GM19099 (cell line): Measurements from ENCODE around the gene FEN1.

ENCODE experiments used
- POLR2A ChIP-seq: IDR thresholded peaks from 3 replicates; pipeline ENCODE4 v1.6.1; 2011; ENCODE audit warnings: low read depth; ENCODE audit not compliant: insufficient read length; ENCODE audit errors: extremely low read depth

Gene FEN1

DNA sequence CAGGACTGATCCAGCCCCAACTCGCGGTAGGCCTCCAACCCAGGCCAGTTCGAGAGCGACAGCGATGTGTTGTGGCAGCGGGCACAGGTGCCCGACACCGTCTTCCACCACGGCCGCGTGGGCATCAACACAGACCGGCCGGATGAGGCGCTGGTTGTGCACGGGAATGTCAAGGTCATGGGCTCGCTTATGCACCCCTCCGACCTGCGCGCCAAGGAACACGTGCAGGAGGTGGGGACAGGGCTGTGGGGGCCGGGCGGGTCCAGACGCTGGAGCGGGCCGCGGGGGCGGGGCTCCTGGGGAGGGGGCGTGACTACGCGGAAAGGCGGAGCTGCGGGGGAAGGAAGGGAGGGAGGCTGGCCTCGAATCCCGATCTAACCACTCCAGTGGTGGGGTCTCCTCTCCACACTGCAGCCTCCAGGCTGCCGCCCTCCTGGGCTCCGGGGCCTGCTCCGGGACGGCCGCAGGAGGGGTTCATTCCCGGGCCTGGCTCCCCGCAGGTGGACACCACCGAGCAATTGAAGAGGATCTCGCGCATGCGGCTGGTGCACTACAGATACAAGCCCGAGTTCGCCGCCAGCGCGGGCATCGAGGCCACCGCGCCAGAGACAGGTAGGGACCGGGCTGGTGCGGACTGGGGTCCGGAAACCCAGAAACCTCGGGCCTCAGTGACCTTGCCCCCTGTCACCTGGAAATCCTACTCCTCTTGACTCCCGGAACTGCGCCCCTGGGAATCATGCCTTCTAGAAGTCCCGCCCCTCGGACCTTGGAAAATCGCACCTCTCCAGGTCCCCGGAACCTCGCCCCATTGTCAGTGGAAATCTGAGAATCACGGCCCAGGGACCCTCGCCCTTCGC lies 15.2 kb upstream of the FEN1 start:
- TF ChIP-seq POLR2A: no peak

DNA sequence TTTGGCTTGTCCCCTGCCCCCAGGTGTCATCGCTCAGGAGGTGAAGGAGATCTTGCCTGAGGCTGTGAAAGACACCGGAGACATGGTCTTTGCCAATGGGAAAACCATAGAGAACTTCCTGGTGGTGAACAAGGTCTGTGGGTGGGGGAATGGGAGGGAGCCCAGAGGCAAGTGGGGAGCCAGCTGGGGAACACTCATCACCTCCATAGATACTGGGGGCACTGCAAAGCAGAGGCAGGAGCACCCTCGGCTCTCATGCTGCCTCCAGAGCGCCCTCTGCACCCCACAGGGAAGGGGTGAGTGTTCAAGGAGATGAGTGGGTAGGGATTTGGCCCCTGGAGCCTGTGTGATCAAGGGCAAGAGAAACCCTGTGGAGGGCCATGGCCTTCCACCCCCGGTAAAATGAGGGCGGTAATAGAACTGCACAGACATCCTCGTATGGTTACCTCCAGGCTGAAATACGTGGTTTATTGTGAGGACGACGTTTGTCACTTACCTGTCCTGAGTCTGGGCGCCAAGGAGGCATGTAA lies 14.3 kb upstream of the FEN1 start:
- no peak for TF ChIP-seq POLR2A

DNA sequence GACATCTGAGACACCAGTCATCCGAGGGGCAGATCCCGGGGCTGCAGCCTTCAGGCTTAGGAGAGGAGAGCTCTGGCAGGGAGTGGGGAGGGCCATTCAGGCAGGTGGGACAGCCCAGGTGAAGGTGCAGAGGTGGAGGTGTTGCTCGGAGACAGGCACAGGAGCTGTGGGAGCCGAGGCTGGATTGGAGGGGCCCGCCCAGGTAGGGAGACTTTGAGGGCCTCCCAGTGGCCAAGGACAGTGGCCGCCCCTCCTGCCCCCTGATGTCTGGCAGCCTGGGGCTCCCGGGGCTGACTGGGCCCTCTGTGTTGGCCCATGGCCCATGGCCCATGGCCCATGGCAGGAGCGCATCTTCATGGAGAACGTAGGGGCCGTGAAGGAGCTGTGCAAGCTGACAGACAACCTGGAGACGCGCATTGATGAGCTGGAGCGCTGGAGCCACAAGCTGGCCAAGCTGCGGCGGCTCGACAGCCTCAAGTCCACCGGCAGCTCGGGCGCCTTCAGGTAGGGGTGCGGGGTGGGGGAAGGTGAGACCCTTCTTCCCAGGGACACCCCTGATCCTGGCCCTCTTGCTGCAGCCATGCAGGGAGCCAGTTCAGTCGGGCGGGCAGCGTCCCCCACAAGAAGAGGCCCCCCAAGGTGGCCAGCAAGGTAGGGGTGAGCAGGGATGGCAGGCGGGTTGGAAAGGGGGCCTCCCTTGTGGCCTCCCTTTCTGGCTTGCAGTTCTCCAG lies 13.6 kb upstream of the FEN1 start:
- TF ChIP-seq POLR2A: no peak

DNA sequence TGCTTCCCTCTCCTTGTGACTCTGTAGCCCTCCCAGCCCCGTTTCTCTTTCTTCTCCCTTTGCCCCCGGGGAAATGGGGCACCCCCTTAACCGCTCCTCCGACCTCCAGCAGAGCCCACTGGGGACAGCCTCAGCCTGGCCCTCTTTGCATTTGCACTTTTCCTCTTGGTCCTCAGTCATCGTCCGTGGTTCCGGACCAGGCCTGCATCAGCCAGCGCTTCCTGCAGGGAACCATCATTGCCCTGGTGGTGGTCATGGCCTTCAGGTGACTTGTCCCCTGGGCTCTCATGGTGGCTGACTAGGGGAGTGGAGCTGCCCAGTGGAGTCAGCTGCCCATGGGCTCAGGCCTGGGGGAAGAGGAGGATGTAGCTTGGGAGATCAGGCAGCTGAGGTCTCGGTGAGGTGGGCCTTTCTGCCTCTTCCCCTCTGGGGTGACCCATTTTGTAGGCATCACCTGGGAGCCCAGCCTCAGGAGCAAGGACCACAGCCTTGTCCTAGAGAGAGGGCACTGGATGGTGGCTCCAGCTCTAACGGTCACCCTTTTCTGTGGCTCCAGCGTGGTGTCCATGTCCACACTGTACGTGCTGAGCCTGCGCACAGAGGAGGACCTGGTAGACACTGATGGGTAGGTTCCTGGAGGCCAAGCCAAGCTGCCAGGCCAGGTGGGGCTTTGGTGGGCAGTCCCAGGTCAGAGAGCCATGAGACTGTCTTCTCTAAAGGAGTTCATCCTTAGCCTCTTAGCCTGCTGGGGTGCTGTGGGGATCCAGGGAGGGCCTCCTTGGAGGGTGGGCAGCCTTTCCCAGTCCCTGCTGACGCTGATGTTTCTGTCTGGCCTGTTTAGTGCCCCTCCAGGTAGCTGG lies 12.8 kb upstream of the FEN1 start:
- no peak for TF ChIP-seq POLR2A

- no peak for TF ChIP-seq POLR2A
These were observed 12.0 kb upstream of the FEN1 start for GRCh38 chr11:61780581-61781162.

DNA sequence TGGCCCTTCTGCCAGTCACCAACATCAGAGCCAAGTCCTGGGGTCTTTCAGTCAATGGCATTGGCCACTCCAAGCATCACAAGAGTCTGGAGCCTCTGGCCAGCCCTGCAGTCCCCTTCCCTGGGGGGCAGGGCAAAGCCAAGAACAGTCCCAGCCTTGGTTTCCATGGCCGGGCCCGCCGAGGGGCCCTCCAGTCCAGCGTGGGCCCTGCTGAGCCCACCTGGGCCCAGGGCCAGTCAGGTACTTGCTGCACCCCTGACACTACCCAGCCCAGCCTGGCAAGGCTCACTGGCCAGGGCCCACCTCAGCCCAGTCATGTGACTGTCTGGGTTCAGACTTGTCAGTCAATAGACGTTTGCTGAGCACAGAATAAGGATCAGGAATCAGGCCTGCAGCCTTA lies 11.1 kb upstream of the FEN1 start:
- no peak for TF ChIP-seq POLR2A

- TF ChIP-seq POLR2A: no peak
These were observed 10.4 kb upstream of the FEN1 start for GRCh38 chr11:61782299-61782698.

DNA sequence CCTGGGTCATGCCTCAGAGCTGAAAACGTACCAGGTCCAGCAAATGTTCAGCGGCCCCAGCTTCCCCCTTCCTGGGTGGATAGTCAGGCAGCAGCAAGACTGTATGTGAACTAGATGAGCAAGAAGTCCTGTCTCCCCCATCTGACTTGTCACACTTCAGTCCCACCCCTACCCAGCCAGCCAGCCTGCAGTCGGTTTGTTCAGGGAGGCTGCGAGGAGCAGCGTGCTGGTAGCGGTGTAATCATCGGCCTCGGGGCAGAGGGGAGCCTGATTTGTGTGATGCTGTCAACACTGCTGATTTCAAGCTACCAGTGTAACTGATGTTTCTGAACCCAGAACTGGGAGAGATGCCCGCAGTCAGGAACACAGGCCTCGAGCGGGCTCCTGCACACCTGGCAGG lies 9.9 kb upstream of the FEN1 start:
- TF ChIP-seq POLR2A: no peak

GRCh38 chr11:61783717-61784505 lies 8.8 kb upstream of the FEN1 start:
- no peak for TF ChIP-seq POLR2A

GRCh38 chr11:61784506-61784805 lies 8.3 kb upstream of the FEN1 start:
- no peak for TF ChIP-seq POLR2A

DNA sequence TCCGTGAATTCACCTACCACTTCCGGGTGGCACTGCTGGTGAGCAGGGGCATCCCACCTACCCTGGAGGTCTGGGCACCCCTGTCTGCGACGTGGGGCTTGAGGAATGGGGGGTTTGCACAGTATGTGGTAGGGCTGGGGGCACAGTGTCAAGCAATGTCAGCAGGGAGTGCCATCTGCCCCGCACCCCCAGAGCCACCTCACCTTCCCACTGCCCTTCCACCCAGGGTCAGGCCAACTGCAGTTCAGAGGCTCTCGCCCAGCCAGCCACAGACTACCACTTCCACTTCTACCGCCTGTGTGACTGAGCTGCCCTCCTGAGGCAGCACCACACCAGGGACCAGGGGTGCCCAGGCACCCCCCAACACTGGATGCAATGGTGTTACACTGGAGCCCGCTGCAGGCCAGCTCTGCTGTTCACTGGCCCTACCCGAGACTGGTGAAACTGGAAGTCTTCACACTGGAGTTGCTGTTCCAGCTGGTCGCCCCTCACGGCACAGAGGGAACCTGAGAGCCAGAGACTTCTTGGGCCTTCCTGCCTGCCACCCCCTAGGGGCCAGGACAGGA lies 6.8 kb upstream of the FEN1 start:
- TF ChIP-seq POLR2A: no peak

GRCh38 chr11:61787928-61788491 lies 4.7 kb upstream of the FEN1 start:
- TF ChIP-seq POLR2A: no peak

DNA sequence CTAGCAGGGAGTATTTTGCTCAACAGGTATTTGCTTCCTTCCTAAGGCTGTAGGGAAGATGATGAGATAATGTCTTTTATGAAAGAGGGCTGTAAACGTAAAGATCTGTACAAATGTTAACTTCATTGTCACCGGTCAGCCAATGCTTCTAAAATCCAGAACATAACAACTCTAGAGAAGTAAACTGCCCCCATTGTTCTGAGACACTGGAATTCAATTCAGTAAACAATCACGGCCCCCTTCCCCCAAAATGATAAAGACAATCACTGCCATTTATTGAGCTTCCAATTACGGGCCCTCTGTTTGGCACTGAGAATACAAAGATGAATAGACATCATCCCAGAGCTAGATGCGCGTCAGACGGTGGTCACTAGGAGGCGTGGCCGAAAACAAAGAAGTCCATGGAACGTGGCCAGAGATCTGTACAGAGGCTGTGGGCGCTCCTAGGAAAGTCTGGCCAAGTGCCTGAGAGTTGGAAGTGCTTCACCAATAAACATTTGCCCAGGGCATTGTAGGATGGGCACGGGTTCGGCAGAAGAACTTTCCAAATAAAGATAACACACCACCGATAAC lies 888 bp upstream of the FEN1 start:
- TF ChIP-seq POLR2A: no peak
